ENCODE results near the gene SYT17.

- TF ChIP-seq POLR2A (IDR thresholded peaks at IDR 0.05): no peak
- TF ChIP-seq CTCF (IDR thresholded peaks at IDR 0.05): no peak
These were observed 59.6 kb downstream of the SYT17 start for GRCh38 chr16:19227643-19228042.
